ENCODE data around the gene PLIN1.

Gene PLIN1, protein sequence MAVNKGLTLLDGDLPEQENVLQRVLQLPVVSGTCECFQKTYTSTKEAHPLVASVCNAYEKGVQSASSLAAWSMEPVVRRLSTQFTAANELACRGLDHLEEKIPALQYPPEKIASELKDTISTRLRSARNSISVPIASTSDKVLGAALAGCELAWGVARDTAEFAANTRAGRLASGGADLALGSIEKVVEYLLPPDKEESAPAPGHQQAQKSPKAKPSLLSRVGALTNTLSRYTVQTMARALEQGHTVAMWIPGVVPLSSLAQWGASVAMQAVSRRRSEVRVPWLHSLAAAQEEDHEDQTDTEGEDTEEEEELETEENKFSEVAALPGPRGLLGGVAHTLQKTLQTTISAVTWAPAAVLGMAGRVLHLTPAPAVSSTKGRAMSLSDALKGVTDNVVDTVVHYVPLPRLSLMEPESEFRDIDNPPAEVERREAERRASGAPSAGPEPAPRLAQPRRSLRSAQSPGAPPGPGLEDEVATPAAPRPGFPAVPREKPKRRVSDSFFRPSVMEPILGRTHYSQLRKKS

GRCh38 chr15:89679212-89679611, at the start of gene PLIN1:
PLIN1 (minus strand) TSS chr15:89679367; CDS start chr15:89677489, 1,878 bp downstream.
- H3K4me1 ChIP-seq (ENCODE audit: control insufficient read depth, insufficient read depth, low read length) = peaks cover 11% of the 10 kb centered on the region
- no peaks in the 10 kb centered on the region for H3K36me3 ChIP-seq (ENCODE audit: control insufficient read depth, insufficient read depth, low read length)
- no peaks in the 10 kb centered on the region for H3K27me3 ChIP-seq (ENCODE audit: control insufficient read depth, insufficient read depth, low read length)
- H3K4me3 ChIP-seq (ENCODE audit: low read length) = no peak within 1 kb of the TSS
- H3K27ac ChIP-seq (ENCODE audit: low read depth, low read length) = peak within 1 kb of the TSS; percentile 72
- H3K9ac ChIP-seq (ENCODE audit: low read length) = no peak within 1 kb of the TSS

- H3K36me3 ChIP-seq (ENCODE audit: control insufficient read depth, insufficient read depth, low read length) = no peaks in the 10 kb centered on the region
- H3K27me3 ChIP-seq (ENCODE audit: control insufficient read depth, insufficient read depth, low read length) = no peaks in the 10 kb centered on the region
- H3K9ac ChIP-seq (ENCODE audit: low read length) = no peak overlapping the region
- H3K4me1 ChIP-seq (ENCODE audit: control insufficient read depth, insufficient read depth, low read length) = no peaks in the 10 kb centered on the region
- H3K27ac ChIP-seq (ENCODE audit: low read depth, low read length) = no peak overlapping the region
- H3K4me3 ChIP-seq (ENCODE audit: low read length) = no peak overlapping the region
Observed at GRCh38 chr15:89728254-89728653, 49.1 kb upstream of the PLIN1 start.

- no peaks in the 10 kb centered on the region for H3K27me3 ChIP-seq (ENCODE audit: control insufficient read depth, insufficient read depth, low read length)
- H3K36me3 ChIP-seq (ENCODE audit: control insufficient read depth, insufficient read depth, low read length) = no peaks in the 10 kb centered on the region
- no peaks in the 10 kb centered on the region for H3K4me1 ChIP-seq (ENCODE audit: control insufficient read depth, insufficient read depth, low read length)
- H3K27ac ChIP-seq (ENCODE audit: low read depth, low read length) = no peak overlapping the region
- H3K4me3 ChIP-seq (ENCODE audit: low read length) = no peak overlapping the region
- no peak overlapping the region for H3K9ac ChIP-seq (ENCODE audit: low read length)
Observed at GRCh38 chr15:89725064-89725463, 45.9 kb upstream of the PLIN1 start.

DNA sequence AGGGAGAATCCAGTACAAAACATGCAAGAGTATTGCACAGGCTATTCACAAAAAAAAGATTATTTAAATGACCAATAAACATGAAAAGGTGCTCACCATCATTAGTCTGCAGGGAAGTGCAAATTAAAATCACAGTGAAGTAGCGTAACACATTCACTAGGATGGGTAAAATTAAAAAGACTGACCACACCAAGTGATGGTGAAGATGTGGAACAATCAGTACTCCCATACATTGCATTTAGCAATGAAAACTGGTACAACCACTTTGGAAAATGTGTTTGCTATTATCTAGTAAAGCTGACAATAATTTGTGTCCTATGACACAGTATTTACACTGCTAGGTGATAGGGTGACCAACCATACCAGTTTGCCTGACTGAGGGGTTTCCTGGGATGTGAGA, 45.5 kb upstream of the PLIN1 start:
- Histone ChIP-seq H3K27me3 (ENCODE audit: control insufficient read depth, insufficient read depth, low read length) (no peaks in the 10 kb centered on the region), H3K27ac (ENCODE audit: low read depth, low read length) (no peak overlapping the region), H3K4me3 (ENCODE audit: low read length) (no peak overlapping the region)

DNA sequence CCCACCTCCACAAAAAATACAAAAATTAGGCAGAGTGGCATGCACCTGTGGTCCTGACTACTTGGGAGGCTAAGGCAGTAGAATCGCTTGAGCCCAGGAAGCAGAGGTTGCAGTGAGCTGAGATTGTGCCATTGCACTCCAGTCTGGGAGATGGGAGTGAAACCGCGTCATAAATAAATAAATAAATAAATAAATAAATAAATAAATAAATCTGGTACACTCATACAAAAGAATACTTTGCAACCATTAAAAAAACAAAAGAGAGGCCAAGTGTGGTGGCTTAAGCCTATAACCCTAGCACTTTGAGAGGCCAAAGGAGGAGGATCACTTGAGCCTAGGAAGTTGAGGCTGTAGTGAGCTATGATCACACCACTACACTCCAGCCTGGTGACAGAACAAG, 43.9 kb upstream of the PLIN1 start:
- Histone ChIP-seq H3K9ac (ENCODE audit: low read length) (no peak overlapping the region), H3K4me1 (ENCODE audit: control insufficient read depth, insufficient read depth, low read length) (no peaks in the 10 kb centered on the region), H3K36me3 (ENCODE audit: control insufficient read depth, insufficient read depth, low read length) (no peaks in the 10 kb centered on the region)

More for the DNA sequence above, 45.5 kb upstream of the PLIN1 start:
- H3K9ac ChIP-seq (ENCODE audit: low read length) = no peak overlapping the region
- no peaks in the 10 kb centered on the region for H3K36me3 ChIP-seq (ENCODE audit: control insufficient read depth, insufficient read depth, low read length)
- no peaks in the 10 kb centered on the region for H3K4me1 ChIP-seq (ENCODE audit: control insufficient read depth, insufficient read depth, low read length)

GRCh38 chr15:89714775-89715174, 35.6 kb upstream of the PLIN1 start:
- Histone ChIP-seq H3K27ac (ENCODE audit: low read depth, low read length) (no peak overlapping the region), H3K36me3 (ENCODE audit: control insufficient read depth, insufficient read depth, low read length) (no peaks in the 10 kb centered on the region), H3K27me3 (ENCODE audit: control insufficient read depth, insufficient read depth, low read length) (no peaks in the 10 kb centered on the region), H3K4me3 (ENCODE audit: low read length) (no peak overlapping the region), H3K4me1 (ENCODE audit: control insufficient read depth, insufficient read depth, low read length) (no peaks in the 10 kb centered on the region), H3K9ac (ENCODE audit: low read length) (no peak overlapping the region)

More for the DNA sequence above, 43.9 kb upstream of the PLIN1 start:
- Histone ChIP-seq H3K27ac (ENCODE audit: low read depth, low read length) (no peak overlapping the region), H3K4me3 (ENCODE audit: low read length) (no peak overlapping the region), H3K27me3 (ENCODE audit: control insufficient read depth, insufficient read depth, low read length) (no peaks in the 10 kb centered on the region)

- Histone ChIP-seq H3K27me3 (ENCODE audit: control insufficient read depth, insufficient read depth, low read length) (no peaks in the 10 kb centered on the region), H3K4me3 (ENCODE audit: low read length) (no peak overlapping the region), H3K27ac (ENCODE audit: low read depth, low read length) (no peak overlapping the region), H3K4me1 (ENCODE audit: control insufficient read depth, insufficient read depth, low read length) (no peaks in the 10 kb centered on the region), H3K9ac (ENCODE audit: low read length) (no peak overlapping the region), H3K36me3 (ENCODE audit: control insufficient read depth, insufficient read depth, low read length) (no peaks in the 10 kb centered on the region)
Observed at GRCh38 chr15:89707577-89707976, 28.4 kb upstream of the PLIN1 start.

GRCh38 chr15:89704411-89704810, 25.2 kb upstream of the PLIN1 start:
- Histone ChIP-seq H3K9ac (ENCODE audit: low read length) (no peak overlapping the region), H3K4me1 (ENCODE audit: control insufficient read depth, insufficient read depth, low read length) (no peaks in the 10 kb centered on the region), H3K27me3 (ENCODE audit: control insufficient read depth, insufficient read depth, low read length) (no peaks in the 10 kb centered on the region), H3K36me3 (ENCODE audit: control insufficient read depth, insufficient read depth, low read length) (no peaks in the 10 kb centered on the region), H3K4me3 (ENCODE audit: low read length) (no peak overlapping the region), H3K27ac (ENCODE audit: low read depth, low read length) (no peak overlapping the region)

DNA sequence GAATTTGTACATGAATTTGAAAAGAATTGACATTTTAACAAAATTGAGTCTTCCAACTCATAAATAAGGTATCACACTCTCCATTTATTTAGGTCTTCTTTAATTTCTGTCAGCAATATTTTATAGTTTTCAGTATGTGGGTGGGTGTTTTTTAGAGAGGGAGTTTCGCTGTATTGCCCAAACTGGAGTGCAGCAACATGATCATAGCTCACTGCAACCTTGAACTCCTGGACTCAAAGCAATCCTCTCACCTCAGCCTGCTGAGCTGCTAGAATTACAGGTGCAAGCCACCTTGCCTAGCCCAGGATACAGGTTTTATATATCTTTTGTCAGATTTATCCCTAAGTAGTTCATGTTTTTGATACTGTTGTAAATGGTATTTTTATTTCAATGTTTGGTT, 16.0 kb upstream of the PLIN1 start:
- H3K36me3 ChIP-seq (ENCODE audit: control insufficient read depth, insufficient read depth, low read length) = no peaks in the 10 kb centered on the region
- H3K4me1 ChIP-seq (ENCODE audit: control insufficient read depth, insufficient read depth, low read length) = no peaks in the 10 kb centered on the region
- no peak overlapping the region for H3K4me3 ChIP-seq (ENCODE audit: low read length)
- no peak overlapping the region for H3K9ac ChIP-seq (ENCODE audit: low read length)
- no peaks in the 10 kb centered on the region for H3K27me3 ChIP-seq (ENCODE audit: control insufficient read depth, insufficient read depth, low read length)
- H3K27ac ChIP-seq (ENCODE audit: low read depth, low read length) = no peak overlapping the region

GRCh38 chr15:89693696-89694095, 14.5 kb upstream of the PLIN1 start:
- no peaks in the 10 kb centered on the region for H3K4me1 ChIP-seq (ENCODE audit: control insufficient read depth, insufficient read depth, low read length)
- H3K9ac ChIP-seq (ENCODE audit: low read length) = no peak overlapping the region
- no peaks in the 10 kb centered on the region for H3K27me3 ChIP-seq (ENCODE audit: control insufficient read depth, insufficient read depth, low read length)
- no peak overlapping the region for H3K4me3 ChIP-seq (ENCODE audit: low read length)
- no peak overlapping the region for H3K27ac ChIP-seq (ENCODE audit: low read depth, low read length)
- no peaks in the 10 kb centered on the region for H3K36me3 ChIP-seq (ENCODE audit: control insufficient read depth, insufficient read depth, low read length)

GRCh38 chr15:89693091-89693490, 13.9 kb upstream of the PLIN1 start:
- Histone ChIP-seq H3K27ac (ENCODE audit: low read depth, low read length) (no peak overlapping the region), H3K4me3 (ENCODE audit: low read length) (no peak overlapping the region)

DNA sequence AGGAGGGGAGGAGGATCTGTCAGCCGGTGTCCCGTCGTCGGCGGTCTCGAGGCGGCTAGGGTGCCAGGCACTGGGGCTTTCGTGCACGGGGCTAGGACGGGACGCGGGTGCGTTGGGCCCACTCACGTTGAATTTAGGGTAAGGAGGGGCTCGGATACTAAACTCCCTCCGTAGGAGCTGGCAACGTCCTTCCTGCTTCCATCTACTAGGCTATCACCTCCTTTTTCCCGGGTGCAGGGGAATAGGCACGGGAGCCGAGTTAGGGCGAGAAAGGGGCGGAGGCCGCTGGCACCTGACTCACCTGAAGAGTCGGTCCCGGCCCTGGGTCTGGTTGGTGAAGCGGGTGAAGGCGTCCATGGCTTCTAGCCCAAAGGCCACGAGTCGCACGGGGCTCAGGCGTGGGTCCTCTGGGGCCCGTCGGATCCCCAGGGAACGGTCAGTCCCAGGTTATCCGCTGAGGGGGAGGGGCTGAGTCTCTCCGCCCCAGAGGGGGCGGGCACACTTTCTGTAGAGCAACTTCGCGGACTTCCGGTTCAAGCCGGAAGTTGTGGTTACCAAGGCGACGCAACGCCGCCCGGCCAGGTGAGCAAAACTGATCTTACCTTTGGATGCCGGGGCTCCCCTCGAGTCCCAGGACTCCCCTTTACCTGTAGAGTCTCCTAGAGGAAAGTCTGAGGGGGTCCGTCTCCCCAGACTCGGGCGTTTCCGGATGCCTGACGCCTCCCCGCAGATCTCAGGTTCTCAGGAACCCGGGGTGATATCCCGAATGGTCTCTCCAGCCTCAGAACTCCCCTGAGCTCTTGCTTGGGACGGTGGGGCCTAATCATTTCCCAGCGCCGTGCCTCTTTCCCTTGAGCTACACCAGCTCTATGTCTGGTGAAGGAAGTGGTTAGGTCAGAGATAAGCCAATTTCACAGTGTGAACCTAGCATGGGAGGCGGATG, 11.4 kb upstream of the PLIN1 start, which contains the start of the genes PEX11A and WDR93:
Gene PEX11A, minus strand, starts transcription at position 479 of the 943 bp plus-strand sequence. Its CDS starts 122 bp downstream, at position 357.
Gene WDR93, plus strand, starts transcription at position 536 of the 943 bp plus-strand sequence. CDS start 10,936 bp downstream, outside the sequence.
- Histone ChIP-seq H3K36me3 (ENCODE audit: control insufficient read depth, insufficient read depth, low read length) (no peaks in the 10 kb centered on the region), H3K4me3 (ENCODE audit: low read length) (peak within 1 kb of the TSS; percentile 88), H3K27me3 (ENCODE audit: control insufficient read depth, insufficient read depth, low read length) (no peaks in the 10 kb centered on the region), H3K4me1 (ENCODE audit: control insufficient read depth, insufficient read depth, low read length) (no peaks in the 10 kb centered on the region), H3K27ac (ENCODE audit: low read depth, low read length) (no peak within 1 kb of the TSS), H3K9ac (ENCODE audit: low read length) (peak within 1 kb of the TSS; percentile 50)

More at GRCh38 chr15:89693091-89693490, 13.9 kb upstream of the PLIN1 start:
- no peaks in the 10 kb centered on the region for H3K36me3 ChIP-seq (ENCODE audit: control insufficient read depth, insufficient read depth, low read length)
- H3K27me3 ChIP-seq (ENCODE audit: control insufficient read depth, insufficient read depth, low read length) = no peaks in the 10 kb centered on the region
- no peaks in the 10 kb centered on the region for H3K4me1 ChIP-seq (ENCODE audit: control insufficient read depth, insufficient read depth, low read length)
- H3K9ac ChIP-seq (ENCODE audit: low read length) = no peak overlapping the region
